ENCODE data around the gene PTDSS2.
"Not testable (repeated sequence)": the region's sequence is repeated elsewhere in the genome, so short reads cannot be mapped to it uniquely, and the experiment has no call there.

Gene PTDSS2

GRCh38 chr11:413120-414081, 36.7 kb upstream of the PTDSS2 start:
- no peak for DNase-seq (ENCODE audit: low read depth in 1 of 2, low spot score in 1 of 2)

GRCh38 chr11:414318-414857, 35.7 kb upstream of the PTDSS2 start:
- DNase-seq (ENCODE audit: low read depth in 1 of 2, low spot score in 1 of 2), result no peak

- DNase-seq (ENCODE audit: low read depth in 1 of 2, low spot score in 1 of 2), result no peak
Observed at GRCh38 chr11:415640-416041, 34.4 kb upstream of the PTDSS2 start.

GRCh38 chr11:416051-416756, 33.9 kb upstream of the PTDSS2 start:
- no peak for DNase-seq (ENCODE audit: low read depth in 1 of 2, low spot score in 1 of 2)

GRCh38 chr11:416757-417621, 33.1 kb upstream of the PTDSS2 start:
- no peak for DNase-seq (ENCODE audit: low read depth in 1 of 2, low spot score in 1 of 2)

GRCh38 chr11:417652-418342, 32.3 kb upstream of the PTDSS2 start:
- no peak for DNase-seq (ENCODE audit: low read depth in 1 of 2, low spot score in 1 of 2)

- DNase-seq (ENCODE audit: low read depth in 1 of 2, low spot score in 1 of 2), result no peak
Observed at GRCh38 chr11:418343-419247, 31.5 kb upstream of the PTDSS2 start.

- no peak for DNase-seq (ENCODE audit: low read depth in 1 of 2, low spot score in 1 of 2)
Observed at GRCh38 chr11:419248-420005, 30.7 kb upstream of the PTDSS2 start.

- DNase-seq (ENCODE audit: low read depth in 1 of 2, low spot score in 1 of 2), result no peak
Observed at GRCh38 chr11:420054-420910, 29.8 kb upstream of the PTDSS2 start.

- DNase-seq (ENCODE audit: low read depth in 1 of 2, low spot score in 1 of 2), result no peak
Observed at GRCh38 chr11:420911-421321, 29.2 kb upstream of the PTDSS2 start.

- DNase-seq (ENCODE audit: low read depth in 1 of 2, low spot score in 1 of 2), result no peak
Observed at GRCh38 chr11:422249-422656, 27.8 kb upstream of the PTDSS2 start.

- DNase-seq (ENCODE audit: low read depth in 1 of 2, low spot score in 1 of 2), result no peak
Observed at GRCh38 chr11:424232-424631, 25.8 kb upstream of the PTDSS2 start.

GRCh38 chr11:424766-425165, 25.3 kb upstream of the PTDSS2 start:
- not testable (repeated sequence) for DNase-seq (ENCODE audit: low read depth in 1 of 2, low spot score in 1 of 2)

GRCh38 chr11:425301-425700, 24.8 kb upstream of the PTDSS2 start:
- DNase-seq (ENCODE audit: low read depth in 1 of 2, low spot score in 1 of 2), result no peak

- DNase-seq (ENCODE audit: low read depth in 1 of 2, low spot score in 1 of 2), result no peak
Observed at GRCh38 chr11:426851-427250, 23.2 kb upstream of the PTDSS2 start.

GRCh38 chr11:428295-428694, 21.8 kb upstream of the PTDSS2 start:
- no peak for DNase-seq (ENCODE audit: low read depth in 1 of 2, low spot score in 1 of 2)

GRCh38 chr11:429391-429790, 20.7 kb upstream of the PTDSS2 start:
- no peak for DNase-seq (ENCODE audit: low read depth in 1 of 2, low spot score in 1 of 2)
